PC-9 (cell line): ENCODE data around the gene FOXP1.

ENCODE experiments used
- CTCF ChIP-seq: fragments of 200-600 bp; sonication (generic); conservative IDR thresholded peaks from 2 replicates; pipeline ENCODE4 v1.6.1; 2017; ENCODE audit warnings: mixed run types, antibody characterized with exemption, mild to moderate bottlenecking, moderate library complexity
- EZH2 ChIP-seq: fragments of 200-600 bp; sonication (generic); IDR thresholded peaks from 2 replicates; pipeline ENCODE4 v1.8.0; 2017; ENCODE audit warnings: antibody characterized with exemption, low read depth

- TF ChIP-seq CTCF (no peak), EZH2 (no peak)
Measured at GRCh38 chr3:71171247-71171646, 412.3 kb downstream of the FOXP1 start.
